ENCODE results near the gene TMC2.

- TF ChIP-seq EZH2phosphoT487 (IDR thresholded peaks at IDR 0.05; ENCODE audit: borderline replicate concordance, low read depth) (no peak), CTCF (IDR thresholded peaks at IDR 0.05) (no peak), RFX5 (IDR thresholded peaks at IDR 0.05; ENCODE audit: low read length) (no peak), POLR2AphosphoS5 (IDR thresholded peaks at IDR 0.05; ENCODE audit: low read depth, low read length) (no peak), EP300 (IDR thresholded peaks at IDR 0.05; ENCODE audit: borderline replicate concordance in 1 of 2, low read depth in 1 of 2, low read length in 1 of 2) (no peak), MXI1 (IDR thresholded peaks at IDR 0.05; ENCODE audit: low read depth, low read length) (no peak), GATA2 (CRISPR knock-in tag; IDR thresholded peaks at IDR 0.05) (no peak), RAD21 (IDR thresholded peaks at IDR 0.05; ENCODE audit: low read length) (no peak), SMC3 (IDR thresholded peaks at IDR 0.05; ENCODE audit: low read depth, low read length) (no peak), NRF1 (IDR thresholded peaks at IDR 0.05; ENCODE audit: low read depth, low read length) (no peak), FOXM1 (IDR thresholded peaks at IDR 0.05; ENCODE audit: low read depth) (no peak)
- TF ChIP-seq, protein P1, sequence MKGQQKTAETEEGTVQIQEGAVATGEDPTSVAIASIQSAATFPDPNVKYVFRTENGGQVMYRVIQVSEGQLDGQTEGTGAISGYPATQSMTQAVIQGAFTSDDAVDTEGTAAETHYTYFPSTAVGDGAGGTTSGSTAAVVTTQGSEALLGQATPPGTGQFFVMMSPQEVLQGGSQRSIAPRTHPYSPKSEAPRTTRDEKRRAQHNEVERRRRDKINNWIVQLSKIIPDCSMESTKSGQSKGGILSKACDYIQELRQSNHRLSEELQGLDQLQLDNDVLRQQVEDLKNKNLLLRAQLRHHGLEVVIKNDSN (IDR thresholded peaks at IDR 0.05; ENCODE audit: borderline replicate concordance, low read depth): no peak
- TF ChIP-seq, protein P2, sequence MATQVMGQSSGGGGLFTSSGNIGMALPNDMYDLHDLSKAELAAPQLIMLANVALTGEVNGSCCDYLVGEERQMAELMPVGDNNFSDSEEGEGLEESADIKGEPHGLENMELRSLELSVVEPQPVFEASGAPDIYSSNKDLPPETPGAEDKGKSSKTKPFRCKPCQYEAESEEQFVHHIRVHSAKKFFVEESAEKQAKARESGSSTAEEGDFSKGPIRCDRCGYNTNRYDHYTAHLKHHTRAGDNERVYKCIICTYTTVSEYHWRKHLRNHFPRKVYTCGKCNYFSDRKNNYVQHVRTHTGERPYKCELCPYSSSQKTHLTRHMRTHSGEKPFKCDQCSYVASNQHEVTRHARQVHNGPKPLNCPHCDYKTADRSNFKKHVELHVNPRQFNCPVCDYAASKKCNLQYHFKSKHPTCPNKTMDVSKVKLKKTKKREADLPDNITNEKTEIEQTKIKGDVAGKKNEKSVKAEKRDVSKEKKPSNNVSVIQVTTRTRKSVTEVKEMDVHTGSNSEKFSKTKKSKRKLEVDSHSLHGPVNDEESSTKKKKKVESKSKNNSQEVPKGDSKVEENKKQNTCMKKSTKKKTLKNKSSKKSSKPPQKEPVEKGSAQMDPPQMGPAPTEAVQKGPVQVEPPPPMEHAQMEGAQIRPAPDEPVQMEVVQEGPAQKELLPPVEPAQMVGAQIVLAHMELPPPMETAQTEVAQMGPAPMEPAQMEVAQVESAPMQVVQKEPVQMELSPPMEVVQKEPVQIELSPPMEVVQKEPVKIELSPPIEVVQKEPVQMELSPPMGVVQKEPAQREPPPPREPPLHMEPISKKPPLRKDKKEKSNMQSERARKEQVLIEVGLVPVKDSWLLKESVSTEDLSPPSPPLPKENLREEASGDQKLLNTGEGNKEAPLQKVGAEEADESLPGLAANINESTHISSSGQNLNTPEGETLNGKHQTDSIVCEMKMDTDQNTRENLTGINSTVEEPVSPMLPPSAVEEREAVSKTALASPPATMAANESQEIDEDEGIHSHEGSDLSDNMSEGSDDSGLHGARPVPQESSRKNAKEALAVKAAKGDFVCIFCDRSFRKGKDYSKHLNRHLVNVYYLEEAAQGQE (IDR thresholded peaks at IDR 0.05; ENCODE audit: low read depth, low read length): no peak
These were observed 65.8 kb downstream of the TMC2 start for GRCh38 chr20:2602046-2602735.
